GM21390 (cell line): Measurements from ENCODE around the gene ANO10.
"Not testable (repeated sequence)": the region's sequence is repeated elsewhere in the genome, so short reads cannot be mapped to it uniquely, and the experiment has no call there.

Experiments used
- ATAC-seq: cut with Tn5 transposase; IDR thresholded peaks from one replicate; pipeline ENCODE4 v1.9.1; 2021; ENCODE audit not compliant: unreplicated experiment

The ANO10 gene

GRCh38 chr3:43629741-43630140, 7.9 kb upstream of the ANO10 start:
- no peak for ATAC-seq

GRCh38 chr3:43629257-43629656, 7.4 kb upstream of the ANO10 start:
- ATAC-seq: no peak

GRCh38 chr3:43627360-43627759, 5.5 kb upstream of the ANO10 start:
- ATAC-seq: no peak

GRCh38 chr3:43624619-43625305, 3.0 kb upstream of the ANO10 start:
- ATAC-seq: no peak

- ATAC-seq: no peak
These were observed 768 bp downstream of the ANO10 start for GRCh38 chr3:43620831-43621655.

GRCh38 chr3:43619588-43619987, 2.2 kb downstream of the ANO10 start:
- no peak for ATAC-seq

GRCh38 chr3:43618142-43618541, 3.7 kb downstream of the ANO10 start:
- no peak for ATAC-seq

DNA sequence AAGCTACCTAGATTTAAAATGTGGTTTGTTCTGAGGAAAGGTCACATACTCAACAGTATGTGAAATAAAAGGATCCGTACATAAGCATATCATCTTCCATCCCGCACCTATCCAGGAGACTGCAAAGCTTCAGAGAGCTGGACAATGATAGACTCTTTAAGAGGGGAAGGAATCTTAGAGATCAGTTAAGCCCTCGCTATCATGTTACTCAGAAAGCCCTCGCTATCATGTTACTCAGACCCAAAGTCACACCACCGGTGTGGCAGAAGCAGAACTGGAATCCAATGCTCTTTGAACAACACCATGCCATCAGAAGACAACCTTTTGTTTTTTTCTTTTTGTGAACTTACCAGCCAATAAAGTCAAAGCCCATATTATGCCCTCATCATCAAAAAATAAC, 5.8 kb downstream of the ANO10 start:
- no peak for ATAC-seq

DNA sequence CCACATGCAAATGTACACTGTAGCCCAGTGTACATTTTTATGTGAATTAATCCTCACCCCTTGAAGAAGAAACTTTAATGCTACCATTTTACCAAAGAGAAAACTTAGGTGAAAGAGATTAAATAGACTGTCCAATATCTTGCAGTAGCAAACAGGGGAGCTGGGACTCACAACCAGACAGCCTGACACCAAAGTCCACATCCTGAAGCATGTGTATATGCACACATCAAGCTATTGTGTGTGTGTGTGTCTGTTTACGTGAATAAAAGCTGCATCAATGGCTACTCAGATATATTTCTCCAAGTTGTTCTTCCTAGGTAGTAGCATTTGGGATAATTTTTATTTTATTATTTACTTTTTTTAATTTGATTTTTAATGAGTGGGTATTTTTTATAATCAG, 6.7 kb downstream of the ANO10 start:
- ATAC-seq: no peak

GRCh38 chr3:43613976-43614375, 7.8 kb downstream of the ANO10 start:
- ATAC-seq: no peak

DNA sequence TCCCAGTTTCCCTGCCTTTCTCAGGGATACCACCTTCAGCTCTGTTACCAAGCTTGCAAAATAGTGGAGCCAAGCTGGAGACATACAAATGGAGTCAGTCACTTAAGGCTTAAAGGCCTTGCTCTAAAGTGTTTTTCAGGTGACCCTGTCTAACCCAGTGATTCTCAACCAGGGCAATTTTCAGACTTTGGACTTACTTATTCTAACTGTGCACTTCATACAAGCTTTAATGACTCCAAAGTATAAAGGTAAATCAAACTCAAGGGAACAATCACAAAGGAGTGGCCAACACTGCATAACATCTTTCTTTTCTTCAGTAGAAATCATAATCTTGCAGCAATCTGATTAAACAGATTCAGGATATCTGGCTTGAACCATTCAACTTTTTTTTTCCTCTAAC, 9.4 kb downstream of the ANO10 start:
- ATAC-seq: no peak

- ATAC-seq: no peak
These were observed 12.4 kb downstream of the ANO10 start for GRCh38 chr3:43609406-43609805.

GRCh38 chr3:43608751-43609150, 13.1 kb downstream of the ANO10 start:
- ATAC-seq: no peak

GRCh38 chr3:43606284-43606683, 15.5 kb downstream of the ANO10 start:
- ATAC-seq: no peak

DNA sequence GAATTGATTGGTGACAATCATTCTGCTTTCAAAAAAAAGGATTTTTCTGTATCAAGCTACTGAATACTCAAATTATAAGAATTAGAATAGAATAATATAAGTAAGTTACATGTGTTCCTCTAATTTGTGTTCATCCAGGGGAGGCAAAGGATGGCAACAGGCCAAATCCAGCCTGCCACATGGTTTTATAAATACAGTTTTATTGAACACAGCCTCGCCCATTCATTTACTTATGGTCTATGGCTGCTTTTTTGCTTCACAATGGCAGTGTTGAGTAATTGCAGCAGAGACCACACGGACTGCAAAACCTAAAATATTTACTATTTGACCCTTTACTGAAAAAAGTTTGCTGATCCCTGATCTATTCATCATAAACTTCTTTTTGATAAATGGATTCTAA, 21.9 kb downstream of the ANO10 start:
- not testable (repeated sequence) for ATAC-seq

- no peak for ATAC-seq
These were observed 23.9 kb downstream of the ANO10 start for GRCh38 chr3:43597961-43598360.

DNA sequence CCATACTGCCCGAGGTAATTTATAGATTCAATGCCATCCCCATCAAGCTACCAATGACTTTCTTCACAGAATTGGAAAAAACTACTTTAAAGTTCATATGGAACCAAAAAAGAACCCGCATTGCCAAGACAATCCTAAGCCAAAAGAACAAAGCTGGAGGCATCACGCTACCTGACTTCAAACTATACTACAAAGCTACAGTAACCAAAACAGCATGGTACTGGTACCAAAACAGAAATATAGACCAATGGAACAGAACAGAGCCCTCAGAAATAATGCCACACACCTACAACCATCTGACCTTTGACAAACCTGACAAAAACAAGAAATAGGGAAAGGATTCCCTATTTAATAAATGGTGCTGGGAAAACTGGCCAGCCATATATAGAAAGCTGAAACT, 25.6 kb downstream of the ANO10 start:
- not testable (repeated sequence) for ATAC-seq

DNA sequence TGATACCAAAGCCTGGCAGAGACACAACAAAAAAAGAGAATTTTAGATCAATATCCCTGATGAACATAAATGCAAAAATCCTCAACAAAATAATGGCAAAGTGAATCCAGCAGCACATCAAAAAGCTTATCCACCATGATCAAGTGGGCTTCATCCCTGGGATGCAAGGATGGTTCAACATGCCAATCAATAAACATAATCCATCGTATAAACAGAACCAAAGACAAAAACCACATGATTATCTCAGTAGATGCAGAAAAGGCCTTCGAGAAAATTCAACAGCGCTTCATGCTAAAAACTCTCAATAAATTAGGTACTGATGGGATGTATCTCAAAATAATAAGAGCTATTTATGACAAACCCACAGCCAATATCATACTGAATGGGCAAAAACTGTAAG, 26.5 kb downstream of the ANO10 start:
- ATAC-seq: not testable (repeated sequence)

GRCh38 chr3:43593588-43593987, 28.2 kb downstream of the ANO10 start:
- not testable (repeated sequence) for ATAC-seq

- not testable (repeated sequence) for ATAC-seq
These were observed 29.9 kb downstream of the ANO10 start for GRCh38 chr3:43591866-43592265.

- ATAC-seq: no peak
These were observed 34.5 kb downstream of the ANO10 start for GRCh38 chr3:43587303-43587702.

DNA sequence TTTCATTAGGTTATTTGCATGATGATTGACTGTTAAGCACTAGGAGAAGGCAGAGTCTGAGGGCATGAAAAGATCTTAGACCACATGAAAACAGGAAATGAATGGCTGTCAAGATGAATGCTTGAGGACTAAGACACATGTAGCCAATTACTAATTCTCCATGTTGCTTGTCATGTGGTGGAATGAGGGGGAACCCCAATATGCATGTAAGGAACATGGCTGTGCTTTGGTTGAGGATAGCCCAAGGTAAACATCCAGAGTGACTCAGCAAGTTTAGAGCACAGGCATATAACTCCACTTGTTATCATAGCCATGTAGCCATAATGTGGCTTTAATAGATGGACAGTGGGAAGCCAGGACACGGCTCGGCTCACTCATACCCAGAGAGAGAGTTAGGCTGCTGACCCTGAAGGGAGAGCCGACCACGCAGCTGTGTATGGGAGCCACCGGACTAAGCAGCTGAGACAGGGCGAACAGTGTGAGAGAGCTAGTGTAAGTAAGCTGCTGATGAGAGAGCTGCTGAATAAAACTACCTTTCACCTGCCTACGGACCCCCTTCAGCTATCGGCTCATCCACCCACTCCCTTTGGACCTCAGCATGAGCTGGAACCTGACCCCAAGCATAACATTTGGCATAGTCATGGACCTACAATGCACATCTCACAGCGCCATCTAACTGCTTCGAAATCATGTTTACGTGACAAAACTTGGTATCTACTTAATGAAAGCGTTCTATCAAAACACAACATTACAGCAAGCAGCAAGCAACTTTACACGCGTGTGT, 37.6 kb downstream of the ANO10 start:
- ATAC-seq: no peak
